Activated T-cell treated with anti-CD3 and anti-CD28 coated beads, Interleukin-2, amount 50 U/mL, for 4 hours (primary cell): ENCODE measurements around the gene THSD1. TPM values are rescaled to one million over a fixed set of nuclear protein-coding genes. Genes with fewer than 3 reads are reported as not detected.
A peak's percentile ranks its signal among the peaks of the same experiment; 100 is the strongest.
"Not testable (repeated sequence)": the region's sequence is repeated elsewhere in the genome, so short reads cannot be mapped to it uniquely, and the experiment has no call there.

Experiments
- ATAC-seq, 2 donors: fragments of 200-7000 bp; cut with Tn5 transposase; one replicate each; pipeline ENCODE4 v1.10.0; 2021
- DNase-seq: peaks from one replicate; pipeline ENCODE4 v3.0.0-alpha.2; 2020
- H3K27me3 Mint-ChIP-seq: one replicate; pipeline ENCODE4 v1.8.0; 2021; ENCODE audit warnings: low read depth, mixed read lengths
- H3K36me3 Mint-ChIP-seq: one replicate; pipeline ENCODE4 v1.8.0; 2022; ENCODE audit warnings: mixed read lengths; ENCODE audit not compliant: insufficient read depth
- H3K4me1 Mint-ChIP-seq: one replicate; pipeline ENCODE4 v1.8.0; 2021; ENCODE audit warnings: low read depth, mixed read lengths
- H3K4me3 Mint-ChIP-seq: one replicate; pipeline ENCODE4 v1.8.0; 2021; ENCODE audit warnings: mild to moderate bottlenecking, moderate library complexity, mixed read lengths
- H3K9me3 Mint-ChIP-seq: one replicate; pipeline ENCODE4 v1.8.0; 2021; ENCODE audit warnings: mixed read lengths
- total RNA-seq, 3 donors: library from RNA; stranded (reverse); gene quantifications; one replicate each; pipeline ENCODE4 v1.2.1, GENCODE V29; 2021

The THSD1 gene
- total RNA-seq, 3 donors from 2014 or later, result 0.11 to 0.25 (median 0.16) TPM

- DNase-seq (no peak), ATAC-seq (no peak)
- Mint-ChIP-seq H3K27me3 (peaks cover 12% of the 10 kb centered on the region), H3K9me3 (no peaks in the 10 kb centered on the region), H3K4me1 (peaks cover 1% of the 10 kb centered on the region), H3K36me3 (no peaks in the 10 kb centered on the region), H3K4me3 (no peak overlapping the region)
Measured at GRCh38 chr13:52353193-52353592, 52.8 kb downstream of the THSD1 start.

GRCh38 chr13:52348983-52349780 lies 56.8 kb downstream of the THSD1 start:
- peak; percentile 95 for ATAC-seq
- Mint-ChIP-seq H3K27me3 (peaks cover 15% of the 10 kb centered on the region), H3K36me3 (no peaks in the 10 kb centered on the region)

DNA sequence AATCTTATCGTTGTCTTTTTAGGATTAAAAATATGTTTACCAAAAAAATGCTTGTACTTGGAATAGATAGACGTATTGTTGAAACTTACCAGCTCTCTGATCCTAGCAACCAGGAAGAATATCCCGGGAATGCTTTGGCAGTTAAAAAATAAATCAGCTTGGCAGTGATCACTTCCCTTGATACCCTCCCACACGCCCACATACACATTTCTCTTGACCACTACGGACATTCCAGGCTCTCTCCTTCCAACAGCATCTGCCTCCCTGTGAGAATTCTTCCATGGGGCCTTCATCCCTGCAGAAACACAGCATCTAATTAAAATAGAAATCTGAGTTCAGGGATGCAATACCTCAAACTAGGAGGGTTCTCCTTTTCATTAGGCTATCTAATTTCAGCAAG lies 57.9 kb downstream of the THSD1 start:
- Mint-ChIP-seq H3K4me1 (no peaks in the 10 kb centered on the region), H3K9me3 (no peaks in the 10 kb centered on the region), H3K36me3 (no peaks in the 10 kb centered on the region), H3K4me3 (no peak overlapping the region), H3K27me3 (peaks cover 19% of the 10 kb centered on the region)
- ATAC-seq, result no peak
- DNase-seq, result no peak

More at GRCh38 chr13:52348983-52349780, 56.8 kb downstream of the THSD1 start:
- Mint-ChIP-seq H3K4me3 (no peak overlapping the region), H3K9me3 (no peaks in the 10 kb centered on the region), H3K4me1 (no peaks in the 10 kb centered on the region)
- no peak for DNase-seq

DNA sequence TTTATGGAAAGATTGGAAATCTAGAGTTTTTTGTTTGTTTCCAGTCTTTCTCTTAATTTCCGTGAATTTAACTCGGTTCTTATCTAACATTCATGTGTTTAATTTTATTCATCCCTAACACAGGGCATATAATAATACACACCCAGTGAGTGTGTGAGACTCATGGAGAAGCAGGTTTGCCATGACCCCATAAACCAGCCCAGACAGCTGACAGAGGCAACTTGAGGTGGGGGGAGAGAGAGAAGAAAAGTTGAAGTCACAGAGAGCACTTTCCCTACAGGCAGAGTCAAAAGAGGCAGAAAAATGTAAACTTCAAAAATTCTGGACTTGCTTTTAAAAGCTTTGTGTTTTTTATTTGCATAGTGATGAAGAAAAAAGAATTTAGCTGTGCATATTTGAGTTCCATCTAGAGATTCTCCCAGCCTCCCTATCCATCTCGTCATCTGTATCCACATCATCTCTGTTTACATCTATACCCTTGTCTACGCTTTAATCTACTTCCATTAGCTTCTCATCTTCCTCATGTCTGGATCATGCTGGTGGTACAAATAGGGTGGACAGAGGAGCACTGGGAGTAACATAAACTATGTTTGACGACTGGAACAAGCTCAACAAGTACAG lies 60.2 kb downstream of the THSD1 start:
- Mint-ChIP-seq H3K27me3 (peaks cover 14% of the 10 kb centered on the region), H3K9me3 (no peaks in the 10 kb centered on the region)
- ATAC-seq, result no peak

DNA sequence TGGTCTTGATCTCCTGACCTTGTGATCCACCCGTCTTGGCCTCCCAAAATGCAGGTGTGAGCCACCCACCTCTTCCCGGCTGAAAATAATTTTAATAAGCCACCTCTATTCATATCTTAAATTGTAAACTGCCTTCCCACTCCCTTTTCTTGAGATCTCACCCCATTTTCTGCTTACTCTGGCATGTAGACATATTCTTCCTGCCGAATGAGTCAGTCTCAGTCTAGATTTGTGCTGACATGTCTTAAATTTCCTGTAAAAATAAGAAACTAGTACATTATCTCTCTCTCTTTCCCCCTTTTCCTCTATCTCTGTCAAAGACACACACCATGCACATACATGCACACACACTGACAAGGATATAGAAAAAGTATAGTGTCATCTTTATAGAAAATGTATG lies 60.9 kb downstream of the THSD1 start:
- no peak for ATAC-seq
- no peak for DNase-seq
- H3K4me1 Mint-ChIP-seq, result no peaks in the 10 kb centered on the region
- H3K9me3 Mint-ChIP-seq, result no peaks in the 10 kb centered on the region
- no peaks in the 10 kb centered on the region for H3K36me3 Mint-ChIP-seq
- H3K4me3 Mint-ChIP-seq, result no peak overlapping the region
- H3K27me3 Mint-ChIP-seq, result peaks cover 15% of the 10 kb centered on the region

More for the DNA sequence above, 60.2 kb downstream of the THSD1 start:
- Mint-ChIP-seq H3K4me3 (no peak overlapping the region), H3K36me3 (no peaks in the 10 kb centered on the region), H3K4me1 (no peaks in the 10 kb centered on the region)
- DNase-seq, result no peak

GRCh38 chr13:52344108-52344507 lies 61.9 kb downstream of the THSD1 start:
- ATAC-seq (no peak), DNase-seq (no peak)
- Mint-ChIP-seq H3K4me3 (no peak overlapping the region), H3K36me3 (no peaks in the 10 kb centered on the region), H3K4me1 (no peaks in the 10 kb centered on the region), H3K9me3 (no peaks in the 10 kb centered on the region), H3K27me3 (peaks cover 15% of the 10 kb centered on the region)

- not testable (repeated sequence) for ATAC-seq, DNase-seq, H3K36me3 Mint-ChIP-seq, H3K9me3 Mint-ChIP-seq, H3K4me3 Mint-ChIP-seq, H3K4me1 Mint-ChIP-seq
- peaks cover 18% of the 10 kb centered on the region for H3K27me3 Mint-ChIP-seq
Measured at GRCh38 chr13:52342203-52342602, 63.8 kb downstream of the THSD1 start.

- not testable (repeated sequence) for H3K4me1 Mint-ChIP-seq, H3K27me3 Mint-ChIP-seq, DNase-seq, H3K4me3 Mint-ChIP-seq, H3K36me3 Mint-ChIP-seq, H3K9me3 Mint-ChIP-seq
- ATAC-seq, result peak; percentile 35 to 48
Measured at GRCh38 chr13:52337828-52338455, 68.0 kb downstream of the THSD1 start.

GRCh38 chr13:52334107-52334506 lies 71.9 kb downstream of the THSD1 start:
- ATAC-seq, H3K4me1 Mint-ChIP-seq, H3K9me3 Mint-ChIP-seq, H3K27me3 Mint-ChIP-seq, H3K4me3 Mint-ChIP-seq, H3K36me3 Mint-ChIP-seq, DNase-seq: not testable (repeated sequence)

GRCh38 chr13:52331844-52332243 lies 74.1 kb downstream of the THSD1 start:
- not testable (repeated sequence) for H3K4me3 Mint-ChIP-seq, H3K9me3 Mint-ChIP-seq, H3K27me3 Mint-ChIP-seq, H3K36me3 Mint-ChIP-seq, DNase-seq, ATAC-seq, H3K4me1 Mint-ChIP-seq

Other genes starting within 250 kb of the THSD1 start
- gene NEK3, start 246.6 kb downstream of the THSD1 start, total RNA-seq, result 1 to 10 TPM; 3.8 to 7.5 (median 5.4) TPM
- 10 to 100 TPM; 29.2 to 34.0 (median 30.3) TPM for gene VPS36, start 44.5 kb upstream of the THSD1 start, total RNA-seq
- gene CKAP2, start 49.3 kb upstream of the THSD1 start, total RNA-seq, result 10 to 100 TPM; 10.1 to 11.2 (median 10.9) TPM
- 1 to 10 TPM; 7.5 to 9.7 (median 8.9) TPM for gene HNRNPA1L2, start 236.3 kb upstream of the THSD1 start, total RNA-seq
- gene SUGT1, start 246.7 kb upstream of the THSD1 start, total RNA-seq, result 10 to 100 TPM; 59.8 to 73.2 (median 63.9) TPM